Measurements from ENCODE around the gene PCDHGA2.
A peak's percentile ranks its signal among the peaks of the same experiment; 100 is the strongest.
"Not testable (repeated sequence)": the region's sequence is repeated elsewhere in the genome, so short reads cannot be mapped to it uniquely, and the experiment has no call there.

PCDHGA2 gene

DNA sequence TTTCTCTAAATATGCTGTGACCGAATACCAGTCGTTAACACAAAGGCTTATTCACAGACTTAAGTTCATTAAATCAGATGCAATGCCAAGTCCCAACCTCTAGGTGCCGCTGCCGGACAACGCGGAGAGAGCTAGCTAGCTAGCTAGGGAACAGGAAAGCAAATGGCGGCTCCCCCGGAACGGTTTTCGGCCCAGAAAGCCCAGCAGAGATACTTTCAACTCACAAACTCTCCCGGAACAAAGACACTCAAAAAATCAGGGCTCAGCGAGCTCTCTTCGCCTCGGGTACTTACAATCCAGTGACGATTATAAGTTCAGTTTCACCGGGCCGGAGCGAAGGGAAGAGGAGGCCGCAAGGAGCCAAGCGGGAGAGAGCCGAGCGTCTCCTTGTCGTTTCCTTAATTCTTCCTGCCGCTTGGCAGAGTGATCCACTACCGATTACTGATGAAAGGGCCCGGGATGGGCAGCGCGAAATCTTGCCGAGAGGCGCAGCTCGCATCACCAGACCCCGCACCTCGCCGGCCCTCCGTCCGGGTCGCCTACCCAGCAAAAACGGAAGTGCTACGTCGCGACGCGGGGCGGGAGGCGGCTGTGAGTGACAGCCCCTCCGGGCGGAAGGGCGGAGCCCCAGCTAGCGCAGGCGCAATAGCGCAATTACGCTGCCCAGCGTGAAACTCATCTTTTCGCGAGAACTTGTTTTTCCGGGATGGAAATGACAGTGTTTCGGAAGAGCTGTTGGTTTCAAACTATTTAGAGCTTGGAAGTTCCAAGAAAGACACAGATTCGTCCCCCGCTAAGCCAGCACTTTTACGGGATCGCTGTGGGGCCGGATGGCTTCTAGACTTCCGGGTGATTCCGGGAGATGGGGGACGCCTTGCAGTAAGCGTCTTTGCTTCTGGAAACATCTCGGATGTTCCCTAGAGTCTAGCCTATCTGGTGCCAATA, 18.1 kb upstream of the PCDHGA2 start, which contains the start of gene TAF7:
TSS of gene TAF7 (minus strand) at position 560 of the 945 bp plus-strand sequence. CDS start 740 bp downstream, outside the sequence.
- H3K27ac ChIP-seq = peak within 1 kb of the TSS; percentile 92
- TF ChIP-seq, protein P1, sequence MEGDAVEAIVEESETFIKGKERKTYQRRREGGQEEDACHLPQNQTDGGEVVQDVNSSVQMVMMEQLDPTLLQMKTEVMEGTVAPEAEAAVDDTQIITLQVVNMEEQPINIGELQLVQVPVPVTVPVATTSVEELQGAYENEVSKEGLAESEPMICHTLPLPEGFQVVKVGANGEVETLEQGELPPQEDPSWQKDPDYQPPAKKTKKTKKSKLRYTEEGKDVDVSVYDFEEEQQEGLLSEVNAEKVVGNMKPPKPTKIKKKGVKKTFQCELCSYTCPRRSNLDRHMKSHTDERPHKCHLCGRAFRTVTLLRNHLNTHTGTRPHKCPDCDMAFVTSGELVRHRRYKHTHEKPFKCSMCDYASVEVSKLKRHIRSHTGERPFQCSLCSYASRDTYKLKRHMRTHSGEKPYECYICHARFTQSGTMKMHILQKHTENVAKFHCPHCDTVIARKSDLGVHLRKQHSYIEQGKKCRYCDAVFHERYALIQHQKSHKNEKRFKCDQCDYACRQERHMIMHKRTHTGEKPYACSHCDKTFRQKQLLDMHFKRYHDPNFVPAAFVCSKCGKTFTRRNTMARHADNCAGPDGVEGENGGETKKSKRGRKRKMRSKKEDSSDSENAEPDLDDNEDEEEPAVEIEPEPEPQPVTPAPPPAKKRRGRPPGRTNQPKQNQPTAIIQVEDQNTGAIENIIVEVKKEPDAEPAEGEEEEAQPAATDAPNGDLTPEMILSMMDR (conservative IDR thresholded peaks at IDR 0.05) = peak; percentile 89

DNA sequence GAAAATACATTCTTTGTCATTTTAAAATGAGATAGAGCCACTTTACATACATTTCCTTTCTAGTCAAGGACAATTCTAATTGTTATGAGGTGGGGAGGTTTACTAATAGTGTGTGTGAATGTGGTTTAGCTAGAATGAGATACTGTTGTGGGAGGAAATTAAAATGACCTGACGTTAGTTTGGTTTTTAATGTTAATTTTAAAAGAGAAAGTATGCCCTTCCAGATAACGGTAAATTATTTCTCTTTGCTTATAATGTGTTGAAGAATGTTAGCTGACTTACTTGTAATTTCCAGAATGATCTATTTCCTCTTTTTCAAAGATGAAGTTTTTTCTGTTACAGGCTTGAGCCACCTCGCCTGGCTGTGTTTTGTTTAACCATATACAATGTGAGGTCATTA, 16.3 kb upstream of the PCDHGA2 start:
- no peak overlapping the region for H3K27ac ChIP-seq
- TF ChIP-seq, protein P1 (conservative IDR thresholded peaks at IDR 0.05) = no peak

DNA sequence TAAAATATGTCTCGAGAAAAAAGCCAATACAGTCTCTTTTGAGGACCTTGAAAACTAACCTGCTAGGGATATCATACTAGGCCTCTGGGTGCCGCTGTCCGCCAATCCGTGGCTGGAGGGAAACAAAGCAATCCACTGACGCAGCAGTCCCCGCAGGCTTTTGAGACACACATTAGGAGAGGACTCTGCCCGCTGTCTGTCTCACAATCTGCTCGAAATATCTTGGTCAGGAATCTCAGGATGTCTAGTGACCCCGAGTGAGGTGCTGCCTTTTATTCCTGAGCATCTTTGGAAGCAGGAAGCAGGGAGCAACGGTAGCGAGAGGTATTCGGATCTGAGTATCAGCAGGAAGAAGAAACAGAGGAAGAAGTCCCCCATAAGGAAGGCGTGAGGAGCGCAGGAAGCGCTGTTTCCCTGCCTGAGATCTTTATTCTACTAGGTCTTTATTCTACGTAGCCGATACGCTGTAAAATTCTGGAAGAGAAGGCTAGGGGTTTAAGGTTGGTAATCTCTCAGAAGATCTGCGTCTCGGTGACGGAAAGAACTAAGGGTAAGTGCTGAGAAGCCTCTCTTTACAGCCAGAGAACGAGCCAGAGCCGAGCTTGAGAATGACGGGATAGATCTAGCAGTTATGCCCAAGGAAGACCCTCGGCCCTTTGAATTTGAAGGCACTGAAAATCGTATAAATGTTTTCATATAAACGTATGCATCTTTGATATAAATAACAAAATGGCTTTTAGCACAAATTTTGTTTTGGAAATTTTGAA, 12.3 kb upstream of the PCDHGA2 start:
- peak overlapping the region; percentile 79 for H3K27ac ChIP-seq
- TF ChIP-seq, protein P1 (conservative IDR thresholded peaks at IDR 0.05) = peak; percentile 90

DNA sequence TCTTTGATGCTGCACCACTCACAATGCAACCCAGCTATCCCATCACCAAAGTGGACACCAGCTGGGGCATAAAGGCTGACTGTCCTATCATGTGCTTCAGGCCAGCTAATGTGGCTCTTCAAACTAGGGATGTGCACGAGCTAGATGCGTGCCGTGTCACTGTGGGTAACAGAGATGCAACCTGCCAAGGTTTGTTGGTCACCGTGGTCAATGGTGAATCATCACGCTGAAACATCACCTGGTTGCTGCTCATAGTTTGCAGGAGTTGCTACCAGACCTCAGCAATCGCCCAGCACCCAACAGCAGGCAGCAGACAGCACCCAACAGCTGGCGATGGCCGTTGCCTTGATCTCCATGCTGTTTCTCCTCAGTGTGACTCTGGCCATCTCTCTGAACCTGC, 10.3 kb upstream of the PCDHGA2 start:
- no peak overlapping the region for H3K27ac ChIP-seq
- TF ChIP-seq, protein P1 (conservative IDR thresholded peaks at IDR 0.05) = no peak

DNA sequence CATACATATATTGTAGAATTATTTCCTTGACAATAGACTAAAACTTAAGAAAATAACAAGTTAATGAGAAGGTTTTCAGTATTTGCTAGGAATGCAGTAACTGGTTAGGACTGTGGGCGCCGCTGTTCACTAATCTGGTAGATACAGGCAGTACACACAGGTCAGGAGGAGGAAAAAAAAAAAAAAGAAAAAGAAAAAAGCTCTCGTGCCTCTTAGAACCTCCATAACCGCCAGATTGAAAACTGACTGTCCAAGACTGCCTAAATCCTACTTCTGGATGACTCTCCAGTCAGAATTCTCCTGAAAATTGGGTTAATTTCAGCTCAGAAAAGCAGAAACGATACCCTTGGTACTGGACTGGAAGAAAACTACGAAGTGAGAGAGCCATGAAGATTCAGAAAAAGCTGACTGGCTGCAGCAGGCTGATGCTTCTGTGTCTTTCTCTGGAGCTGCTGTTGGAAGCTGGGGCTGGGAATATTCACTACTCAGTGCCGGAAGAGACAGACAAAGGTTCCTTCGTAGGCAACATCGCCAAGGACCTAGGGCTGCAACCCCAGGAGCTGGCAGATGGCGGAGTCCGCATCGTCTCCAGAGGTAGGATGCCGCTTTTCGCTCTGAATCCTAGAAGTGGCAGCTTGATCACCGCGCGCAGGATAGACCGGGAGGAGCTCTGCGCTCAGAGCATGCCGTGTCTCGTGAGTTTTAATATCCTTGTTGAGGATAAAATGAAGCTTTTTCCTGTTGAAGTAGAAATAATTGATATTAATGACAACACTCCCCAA, 8.1 kb upstream of the PCDHGA2 start, which contains the start of gene PCDHGA1:
TSS of gene PCDHGA1 (plus strand) at position 216 of the 782 bp plus-strand sequence.
- TF ChIP-seq, protein P1 (conservative IDR thresholded peaks at IDR 0.05) = peak; percentile 81
- peak within 1 kb of the TSS; percentile 26; the same call in 1 of the 2 replicates for H3K27ac ChIP-seq

DNA sequence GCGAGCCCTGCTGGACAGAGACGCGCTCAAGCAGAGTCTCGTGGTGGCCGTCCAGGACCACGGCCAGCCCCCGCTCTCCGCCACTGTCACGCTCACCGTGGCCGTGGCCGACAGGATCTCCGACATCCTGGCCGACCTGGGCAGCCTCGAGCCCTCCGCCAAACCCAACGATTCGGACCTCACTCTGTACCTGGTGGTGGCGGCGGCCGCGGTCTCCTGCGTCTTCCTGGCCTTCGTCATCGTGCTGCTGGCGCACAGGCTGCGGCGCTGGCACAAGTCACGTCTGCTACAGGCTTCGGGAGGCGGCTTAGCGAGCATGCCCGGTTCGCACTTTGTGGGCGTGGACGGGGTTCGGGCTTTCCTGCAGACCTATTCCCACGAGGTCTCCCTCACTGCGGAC, 6.0 kb upstream of the PCDHGA2 start:
- H3K27ac ChIP-seq = not testable (repeated sequence)

DNA sequence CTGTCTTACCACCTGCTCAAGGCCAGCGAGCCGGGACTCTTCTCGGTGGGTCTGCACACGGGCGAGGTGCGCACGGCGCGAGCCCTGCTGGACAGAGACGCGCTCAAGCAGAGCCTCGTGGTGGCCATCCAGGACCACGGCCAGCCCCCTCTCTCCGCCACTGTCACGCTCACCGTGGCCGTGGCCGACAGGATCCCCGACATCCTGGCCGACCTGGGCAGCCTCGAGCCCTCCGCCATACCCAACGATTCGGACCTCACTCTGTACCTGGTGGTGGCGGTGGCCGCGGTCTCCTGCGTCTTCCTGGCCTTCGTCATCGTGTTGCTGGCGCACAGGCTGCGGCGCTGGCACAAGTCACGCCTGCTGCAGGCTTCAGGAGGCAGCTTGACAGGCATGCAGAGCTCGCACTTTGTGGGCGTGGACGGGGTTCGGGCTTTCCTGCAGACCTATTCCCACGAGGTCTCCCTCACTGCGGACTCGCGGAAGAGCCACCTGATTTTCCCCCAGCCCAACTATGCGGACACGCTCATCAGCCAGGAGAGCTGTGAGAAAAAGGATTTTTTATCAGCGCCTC, 2.3 kb downstream of the PCDHGA2 start:
- not testable (repeated sequence) for H3K27ac ChIP-seq

All from VCaP (cell line).